Stimulated activated effector memory CD8-positive, alpha-beta T cell treated with anti-CD3 and anti-CD28 coated beads, Interleukin-12 subunit alpha, Interleukin-12 subunit beta, amount 100 ng/mL, for 72 hours (primary cell): ENCODE data around the gene PDGFD.

Experiments
- ATAC-seq: fragments of 150-1000 bp; cut with Tn5 transposase; 2 replicates; pipeline ENCODE4 v1.10.0; 2021
- DNase-seq, 2 donors: peaks; one replicate each; pipeline ENCODE4 v3.0.0; 2021 to 2022; ENCODE audit warnings: low spot score in 2 of 2
- H3K27ac Mint-ChIP-seq: one replicate; pipeline ENCODE4 v1.8.0; 2022; ENCODE audit warnings: mild to moderate bottlenecking, mixed read lengths
- H3K36me3 Mint-ChIP-seq: one replicate; pipeline ENCODE4 v1.8.0; 2022; ENCODE audit warnings: mild to moderate bottlenecking, mixed read lengths
- H3K4me1 Mint-ChIP-seq: one replicate; pipeline ENCODE4 v1.8.0; 2022; ENCODE audit warnings: mixed read lengths
- H3K4me3 Mint-ChIP-seq: one replicate; pipeline ENCODE4 v1.8.0; 2022; ENCODE audit warnings: mild to moderate bottlenecking, mixed read lengths
- H3K9me3 Mint-ChIP-seq: one replicate; pipeline ENCODE4 v1.8.0; 2022; ENCODE audit warnings: mixed read lengths

Gene PDGFD

DNA sequence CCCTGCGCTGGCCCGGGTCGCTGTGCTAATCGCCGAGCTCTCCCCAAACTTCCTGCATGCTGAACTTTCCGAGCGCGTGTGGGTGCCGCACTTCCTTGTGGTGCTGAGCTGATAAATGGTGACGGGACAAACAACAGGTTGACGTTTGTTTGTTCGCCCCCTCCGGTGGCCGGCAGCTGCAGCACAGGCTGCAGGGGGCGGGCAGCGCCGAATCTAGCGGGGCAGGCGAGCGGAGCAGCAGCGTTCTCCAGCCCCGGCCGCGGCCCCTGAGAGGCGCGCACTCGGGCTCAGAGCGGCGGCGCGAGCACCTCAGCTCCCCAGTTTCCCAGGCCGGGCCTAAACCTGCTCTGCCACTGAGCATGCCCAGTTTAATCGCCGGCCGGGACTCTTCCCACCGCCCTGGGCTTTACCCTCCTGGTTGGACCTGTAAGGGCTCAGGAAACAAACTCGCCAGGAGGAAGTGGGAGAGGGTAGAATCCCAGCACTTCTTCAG, at the start of gene PDGFD:
PDGFD (minus strand) TSS at position 120 of the 493 bp plus-strand sequence.
- no peaks in the 10 kb centered on the region for H3K4me1 Mint-ChIP-seq
- DNase-seq (peak; percentile 32 to 69), ATAC-seq (peak; percentile 89)
- H3K9me3 Mint-ChIP-seq, result no peaks in the 10 kb centered on the region
- H3K27ac Mint-ChIP-seq, result no peak within 1 kb of the TSS
- H3K4me3 Mint-ChIP-seq, result peak within 1 kb of the TSS; percentile 70
- H3K36me3 Mint-ChIP-seq, result no peaks in the 10 kb centered on the region

DNA sequence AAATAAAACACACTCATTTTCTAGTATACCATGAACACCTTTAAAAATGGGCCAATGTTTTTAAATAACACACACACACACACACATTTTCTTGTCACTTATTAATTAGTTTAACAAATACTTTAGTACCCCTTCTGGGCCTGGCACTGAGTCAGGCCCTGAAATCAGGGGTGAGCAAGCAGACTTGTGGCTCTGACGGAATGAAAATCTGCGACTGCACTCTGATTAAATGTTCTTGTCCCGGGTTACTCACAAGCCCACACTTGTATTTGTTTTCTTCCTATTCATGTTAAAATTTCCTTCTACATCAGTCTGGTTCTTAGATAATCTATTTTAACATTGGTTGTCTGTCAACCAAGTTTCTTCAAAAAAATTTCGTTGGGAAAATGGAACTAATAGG, 43.0 kb upstream of the PDGFD start:
- no peak overlapping the region for H3K27ac Mint-ChIP-seq
- ATAC-seq (no peak), DNase-seq (no peak)
- H3K4me3 Mint-ChIP-seq, result no peak overlapping the region
- no peaks in the 10 kb centered on the region for H3K4me1 Mint-ChIP-seq
- no peaks in the 10 kb centered on the region for H3K36me3 Mint-ChIP-seq
- peaks cover 4% of the 10 kb centered on the region for H3K9me3 Mint-ChIP-seq

GRCh38 chr11:104205838-104206237, 41.9 kb upstream of the PDGFD start:
- Mint-ChIP-seq H3K9me3 (no peaks in the 10 kb centered on the region), H3K27ac (no peak overlapping the region), H3K4me3 (no peak overlapping the region), H3K36me3 (no peaks in the 10 kb centered on the region), H3K4me1 (no peaks in the 10 kb centered on the region)
- DNase-seq (no peak), ATAC-seq (no peak)

DNA sequence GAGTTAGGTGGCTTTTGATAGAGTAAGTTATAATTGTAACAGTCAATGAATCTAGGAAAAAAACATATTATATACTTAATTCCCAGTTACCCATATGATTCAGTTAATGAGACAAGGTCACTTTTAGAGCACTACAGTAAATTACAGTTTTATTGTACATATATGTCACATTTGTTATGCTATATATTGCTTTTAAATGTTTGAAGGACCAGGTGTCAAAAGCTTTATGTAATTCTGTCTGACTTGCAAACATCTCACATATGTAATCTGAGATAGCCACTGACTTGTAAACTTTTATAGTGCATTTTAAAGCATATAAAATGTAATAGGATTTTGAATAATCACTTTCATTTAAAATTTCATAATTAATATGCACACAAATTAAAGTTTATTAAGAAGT, 36.7 kb upstream of the PDGFD start:
- ATAC-seq, result no peak
- H3K4me1 Mint-ChIP-seq, result no peaks in the 10 kb centered on the region
- no peak for DNase-seq
- no peak overlapping the region for H3K4me3 Mint-ChIP-seq
- no peaks in the 10 kb centered on the region for H3K9me3 Mint-ChIP-seq
- no peaks in the 10 kb centered on the region for H3K36me3 Mint-ChIP-seq
- H3K27ac Mint-ChIP-seq, result no peak overlapping the region

GRCh38 chr11:104199053-104199452, 35.1 kb upstream of the PDGFD start:
- Mint-ChIP-seq H3K9me3 (no peaks in the 10 kb centered on the region), H3K4me1 (no peaks in the 10 kb centered on the region), H3K27ac (no peak overlapping the region), H3K4me3 (no peak overlapping the region), H3K36me3 (no peaks in the 10 kb centered on the region)
- DNase-seq (no peak), ATAC-seq (no peak)

- H3K9me3 Mint-ChIP-seq, result no peaks in the 10 kb centered on the region
- no peak overlapping the region for H3K27ac Mint-ChIP-seq
- no peak overlapping the region for H3K4me3 Mint-ChIP-seq
- no peak for ATAC-seq
- DNase-seq, result no peak
- no peaks in the 10 kb centered on the region for H3K36me3 Mint-ChIP-seq
- no peaks in the 10 kb centered on the region for H3K4me1 Mint-ChIP-seq
Observed at GRCh38 chr11:104198576-104198975, 34.6 kb upstream of the PDGFD start.

DNA sequence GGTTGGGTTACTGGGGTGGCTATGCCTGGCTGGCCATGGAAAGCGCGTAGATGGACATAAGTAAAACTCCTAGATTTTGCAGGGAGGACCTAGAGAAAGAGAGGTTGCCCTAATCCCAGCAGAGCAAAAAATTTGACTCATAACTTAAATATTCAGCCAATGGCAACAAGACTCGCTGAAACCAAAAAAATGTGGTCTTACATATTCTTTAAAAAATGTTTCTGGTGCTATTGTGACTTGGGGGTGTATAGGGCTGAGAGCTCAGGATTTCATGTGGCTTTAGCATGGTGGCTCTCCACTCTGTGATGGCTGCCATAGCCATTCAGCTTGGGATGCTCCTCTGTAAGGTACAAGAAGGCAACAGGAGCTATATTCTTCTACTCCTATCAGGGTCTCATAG, 27.2 kb upstream of the PDGFD start:
- DNase-seq (no peak), ATAC-seq (no peak)
- Mint-ChIP-seq H3K9me3 (no peaks in the 10 kb centered on the region), H3K36me3 (no peaks in the 10 kb centered on the region), H3K4me1 (no peaks in the 10 kb centered on the region), H3K4me3 (no peak overlapping the region), H3K27ac (no peak overlapping the region)

DNA sequence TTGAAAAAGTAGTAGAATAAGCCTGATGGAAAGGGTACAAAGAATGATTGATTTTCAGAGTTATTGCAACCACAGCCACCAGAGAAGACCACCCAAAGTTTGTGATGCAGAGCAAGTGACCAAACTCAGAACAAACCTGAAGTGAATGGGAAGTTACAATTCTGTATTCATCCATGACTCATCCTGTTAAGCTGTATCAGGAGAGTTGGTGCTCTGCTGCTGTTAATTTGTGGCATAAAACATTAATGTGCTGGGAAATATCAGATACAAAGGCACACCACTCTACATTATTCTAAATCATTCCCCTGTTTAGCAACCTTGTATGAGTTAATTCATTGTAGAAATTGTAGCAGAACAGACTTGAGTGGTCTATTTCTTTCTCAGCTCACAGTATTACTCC, 19.6 kb upstream of the PDGFD start:
- Mint-ChIP-seq H3K36me3 (no peaks in the 10 kb centered on the region), H3K27ac (no peak overlapping the region), H3K9me3 (no peaks in the 10 kb centered on the region), H3K4me1 (no peaks in the 10 kb centered on the region), H3K4me3 (no peak overlapping the region)
- ATAC-seq, result no peak
- no peak for DNase-seq

GRCh38 chr11:104175769-104176168, 11.8 kb upstream of the PDGFD start:
- H3K4me1 Mint-ChIP-seq, result no peaks in the 10 kb centered on the region
- no peak overlapping the region for H3K27ac Mint-ChIP-seq
- no peaks in the 10 kb centered on the region for H3K36me3 Mint-ChIP-seq
- ATAC-seq, result no peak
- H3K9me3 Mint-ChIP-seq, result no peaks in the 10 kb centered on the region
- H3K4me3 Mint-ChIP-seq, result no peak overlapping the region
- DNase-seq, result no peak

DNA sequence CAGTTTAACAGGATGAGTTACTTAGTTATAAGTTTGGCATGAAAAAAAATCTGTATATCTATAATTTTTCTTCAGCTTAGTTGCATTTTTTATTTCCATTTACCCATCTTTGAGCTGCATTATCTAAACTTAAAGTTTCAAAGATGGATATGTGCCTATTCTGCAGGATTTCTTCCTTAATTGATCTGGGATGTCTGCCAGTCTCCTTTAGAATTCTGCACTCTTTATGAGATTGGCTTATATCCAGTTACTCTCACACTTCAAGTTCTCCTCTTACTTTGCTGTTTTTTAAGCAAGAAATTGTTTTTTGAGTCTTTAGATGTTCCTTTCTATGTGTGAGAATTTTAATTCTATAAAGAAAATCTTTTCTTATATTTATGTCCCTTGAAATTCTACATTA, 5.1 kb upstream of the PDGFD start:
- Mint-ChIP-seq H3K36me3 (no peaks in the 10 kb centered on the region), H3K27ac (no peak overlapping the region), H3K9me3 (no peaks in the 10 kb centered on the region), H3K4me1 (no peaks in the 10 kb centered on the region), H3K4me3 (no peak overlapping the region)
- ATAC-seq (no peak), DNase-seq (no peak)

DNA sequence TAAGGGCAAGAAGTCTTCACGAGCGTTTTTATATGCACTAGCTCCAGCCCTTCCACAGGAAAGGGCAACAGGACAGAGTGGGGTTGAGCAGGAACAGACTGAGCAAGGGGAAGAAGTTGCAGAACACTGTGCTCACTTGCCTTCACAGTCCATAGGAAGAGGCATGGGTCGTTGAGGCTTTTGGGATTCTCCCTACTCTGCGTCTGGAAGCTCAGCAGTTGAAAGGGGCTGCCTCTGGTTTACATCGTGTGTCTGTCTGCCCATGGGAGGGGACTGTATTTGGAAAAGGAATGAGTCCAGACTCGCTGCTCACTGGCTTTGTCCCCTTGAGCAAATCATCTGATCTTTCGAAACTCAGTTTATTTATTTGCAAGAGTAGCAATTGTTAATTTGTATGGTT, 1.1 kb upstream of the PDGFD start:
- no peak overlapping the region for H3K4me3 Mint-ChIP-seq
- H3K36me3 Mint-ChIP-seq, result no peaks in the 10 kb centered on the region
- no peak for DNase-seq
- no peaks in the 10 kb centered on the region for H3K9me3 Mint-ChIP-seq
- no peak overlapping the region for H3K27ac Mint-ChIP-seq
- H3K4me1 Mint-ChIP-seq, result no peaks in the 10 kb centered on the region
- no peak for ATAC-seq

GRCh38 chr11:104163100-104164027, 583 bp downstream of the PDGFD start:
- Mint-ChIP-seq H3K4me3 (peak overlapping the region; percentile 70), H3K27ac (no peak overlapping the region), H3K4me1 (no peaks in the 10 kb centered on the region), H3K9me3 (no peaks in the 10 kb centered on the region), H3K36me3 (no peaks in the 10 kb centered on the region)
- ATAC-seq, result peak; percentile 29
- no peak for DNase-seq

DNA sequence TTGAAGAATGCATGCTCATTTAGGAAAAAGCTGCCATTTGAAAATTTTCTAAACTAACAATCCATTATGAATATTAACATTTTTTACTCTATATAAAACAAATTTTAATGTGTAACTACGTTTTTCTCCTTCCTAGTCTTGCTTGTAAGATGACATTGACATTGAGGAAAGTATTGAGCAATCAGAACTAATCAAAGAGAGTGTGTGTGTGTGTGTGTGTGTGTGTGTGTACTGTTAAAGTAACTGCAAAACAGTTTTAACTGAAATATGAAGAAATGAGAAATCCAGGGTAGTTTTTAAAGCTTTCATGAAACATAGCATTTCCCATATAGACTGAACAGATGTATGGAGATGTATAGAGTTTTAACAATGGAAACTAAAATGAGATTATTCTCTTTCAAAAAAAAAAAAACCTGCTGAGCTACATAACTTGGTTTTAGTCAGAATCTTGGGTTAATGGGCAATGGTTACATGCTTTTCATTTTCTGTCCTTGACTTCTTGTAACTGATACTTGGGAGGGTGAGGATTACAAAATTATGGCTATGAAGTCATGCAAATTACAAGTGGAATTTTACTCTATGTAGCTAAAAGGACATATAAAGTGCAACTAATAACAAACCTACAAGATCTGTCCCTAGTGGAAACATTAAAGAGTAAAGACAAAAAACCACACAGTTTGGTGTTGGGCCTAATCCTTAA, 2.0 kb downstream of the PDGFD start:
- ATAC-seq (no peak), DNase-seq (no peak)
- Mint-ChIP-seq H3K4me3 (no peak overlapping the region), H3K4me1 (no peaks in the 10 kb centered on the region), H3K36me3 (no peaks in the 10 kb centered on the region), H3K9me3 (no peaks in the 10 kb centered on the region), H3K27ac (no peak overlapping the region)

GRCh38 chr11:104159356-104159755, 4.6 kb downstream of the PDGFD start:
- H3K9me3 Mint-ChIP-seq, result no peaks in the 10 kb centered on the region
- no peak overlapping the region for H3K4me3 Mint-ChIP-seq
- H3K4me1 Mint-ChIP-seq, result no peaks in the 10 kb centered on the region
- H3K36me3 Mint-ChIP-seq, result no peaks in the 10 kb centered on the region
- DNase-seq (no peak), ATAC-seq (peak; percentile 17)
- H3K27ac Mint-ChIP-seq, result no peak overlapping the region

GRCh38 chr11:104155375-104155774, 8.6 kb downstream of the PDGFD start:
- Mint-ChIP-seq H3K27ac (no peak overlapping the region), H3K36me3 (no peaks in the 10 kb centered on the region), H3K9me3 (no peaks in the 10 kb centered on the region), H3K4me1 (peaks cover 9% of the 10 kb centered on the region), H3K4me3 (no peak overlapping the region)
- ATAC-seq (no peak), DNase-seq (no peak)

GRCh38 chr11:104154296-104154695, 9.7 kb downstream of the PDGFD start:
- Mint-ChIP-seq H3K36me3 (no peaks in the 10 kb centered on the region), H3K27ac (no peak overlapping the region), H3K4me1 (peaks cover 9% of the 10 kb centered on the region), H3K9me3 (no peaks in the 10 kb centered on the region), H3K4me3 (no peak overlapping the region)
- ATAC-seq, result no peak
- DNase-seq, result no peak
